Right renal pelvis (tissue), 4 donors: ENCODE measurements around the gene LMF1. TPM values are rescaled to one million over a fixed set of nuclear protein-coding genes. Genes with fewer than 3 reads are reported as not detected.

Source experiments
- DNase-seq, 4 donors: peaks; one replicate each; pipeline ENCODE4 v3.0.0-alpha.2; 2013; ENCODE audit warnings: low read depth in 4 of 4, low spot score in 3 of 4, missing footprints in 1 of 4
- polyA plus RNA-seq, 4 donors: library from polyadenylated mRNA; unstranded; fragments of 120-200 nt; gene quantifications; one replicate each; pipeline ENCODE4 v1.2.1, GENCODE V29; 2013; ENCODE audit not compliant: insufficient read length in 4 of 4

Gene LMF1
- polyA plus RNA-seq, 4 donors: 14.2 to 19.9 (median 16.9) TPM

GRCh38 chr16:931626-932500, 38.9 kb downstream of the LMF1 start:
- peak in 2 of 4 donors; percentile 27 to 39 for DNase-seq

- no peak for DNase-seq
Observed at GRCh38 chr16:931171-931570, 39.6 kb downstream of the LMF1 start.

GRCh38 chr16:930511-930910, 40.3 kb downstream of the LMF1 start:
- no peak for DNase-seq

- no peak for DNase-seq
Observed at GRCh38 chr16:930076-930475, 40.7 kb downstream of the LMF1 start.

- no peak for DNase-seq
Observed at GRCh38 chr16:929227-930073, 41.3 kb downstream of the LMF1 start.

GRCh38 chr16:928526-928925, 42.3 kb downstream of the LMF1 start:
- DNase-seq: no peak

- no peak for DNase-seq
Observed at GRCh38 chr16:927931-928330, 42.9 kb downstream of the LMF1 start.

- DNase-seq: peak in 1 of 4 donors; percentile 42
Observed at GRCh38 chr16:927406-927805, 43.4 kb downstream of the LMF1 start.

- no peak for DNase-seq
Observed at GRCh38 chr16:926715-927114, 44.1 kb downstream of the LMF1 start.

GRCh38 chr16:924806-925205, 46.0 kb downstream of the LMF1 start:
- no peak for DNase-seq

GRCh38 chr16:924063-924462, 46.7 kb downstream of the LMF1 start:
- DNase-seq: no peak

GRCh38 chr16:923184-923583, 47.6 kb downstream of the LMF1 start:
- no peak for DNase-seq

- no peak for DNase-seq
Observed at GRCh38 chr16:922051-922450, 48.7 kb downstream of the LMF1 start.

- no peak for DNase-seq
Observed at GRCh38 chr16:921321-921905, 49.4 kb downstream of the LMF1 start.

- DNase-seq: no peak
Observed at GRCh38 chr16:920717-921116, 50.1 kb downstream of the LMF1 start.

GRCh38 chr16:920051-920681, 50.6 kb downstream of the LMF1 start:
- no peak for DNase-seq

- DNase-seq: no peak
Observed at GRCh38 chr16:919658-920050, 51.1 kb downstream of the LMF1 start.

GRCh38 chr16:918741-919657, 51.8 kb downstream of the LMF1 start:
- no peak for DNase-seq

GRCh38 chr16:918068-918467, 52.7 kb downstream of the LMF1 start:
- no peak for DNase-seq

- no peak for DNase-seq
Observed at GRCh38 chr16:917591-918061, 53.2 kb downstream of the LMF1 start.
